Renal cortex interstitium (tissue), 11 donors: ENCODE data around the gene ADRA2C. TPM values are rescaled to one million over a fixed set of nuclear protein-coding genes. Genes with fewer than 3 reads are reported as not detected.

ENCODE experiments used
- DNase-seq, 11 donors: peaks; one replicate each; pipeline ENCODE4 v3.0.0-alpha.2; 2013; ENCODE audit warnings: low read depth in 9 of 11, low spot score in 4 of 11; ENCODE audit errors: extremely low read depth in 1 of 11
- polyA plus RNA-seq, 3 donors: library from polyadenylated mRNA; unstranded; fragments of 120-200 nt; gene quantifications; one replicate each; pipeline ENCODE4 v1.2.1, GENCODE V29; 2013; ENCODE audit not compliant: insufficient read length in 3 of 3

The ADRA2C gene
- polyA plus RNA-seq, 3 donors: 6.8 to 16.4 (median 9.2) TPM

GRCh38 chr4:3770323-3771163 lies 4.4 kb downstream of the ADRA2C start:
- no peak for DNase-seq

- DNase-seq: no peak
Measured at GRCh38 chr4:3771164-3771809, 5.1 kb downstream of the ADRA2C start.

DNA sequence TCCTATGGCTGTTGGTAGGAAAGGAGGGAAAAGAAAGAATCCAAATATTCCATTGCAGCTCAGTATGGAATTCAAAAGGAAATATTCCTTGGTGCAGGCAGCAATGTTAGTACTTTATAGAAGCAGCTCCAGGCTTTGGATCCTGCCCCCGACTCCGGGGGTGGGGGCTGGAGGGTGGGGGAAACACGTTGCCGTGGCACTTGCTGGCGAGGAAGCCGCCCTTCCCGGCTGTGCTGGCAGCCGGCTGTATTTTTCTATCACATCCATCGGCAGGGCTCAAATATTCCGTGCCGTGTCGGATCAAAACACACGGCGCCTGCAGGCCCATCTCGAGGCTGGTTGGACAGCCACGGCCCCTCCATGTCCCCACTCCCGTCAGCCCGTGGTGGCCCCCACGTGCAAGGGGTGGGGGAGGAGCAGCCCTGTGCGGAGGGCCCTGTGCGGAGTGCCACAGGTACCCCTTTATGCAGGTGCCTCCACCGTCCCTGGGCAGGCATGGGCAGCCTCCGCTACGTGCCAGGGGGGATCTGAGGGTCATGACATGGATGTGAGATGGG lies 5.8 kb downstream of the ADRA2C start:
- no peak for DNase-seq

DNA sequence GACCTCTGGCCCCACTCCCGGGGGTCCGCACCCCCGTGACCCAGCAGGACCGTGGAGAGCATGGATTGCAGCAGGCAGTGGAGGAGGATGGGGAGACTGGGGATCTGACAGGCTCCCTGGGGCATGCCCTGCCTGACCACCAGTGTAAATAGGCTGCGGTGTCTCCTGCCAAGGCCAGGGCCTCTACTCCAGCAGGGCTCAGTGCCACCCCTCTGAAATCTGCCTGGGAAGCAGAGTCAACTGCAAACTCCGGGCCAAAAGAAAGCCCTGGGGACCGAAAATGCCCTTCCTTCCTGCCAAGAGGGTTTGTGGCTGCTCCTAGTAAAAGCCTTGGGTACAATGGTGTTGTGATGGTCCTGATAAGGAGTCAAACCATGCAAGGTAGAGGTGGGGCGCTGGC lies 6.4 kb downstream of the ADRA2C start:
- no peak for DNase-seq

- DNase-seq: no peak
Measured at GRCh38 chr4:3773552-3774001, 7.4 kb downstream of the ADRA2C start.

- DNase-seq: no peak
Measured at GRCh38 chr4:3774253-3774883, 8.2 kb downstream of the ADRA2C start.

GRCh38 chr4:3775005-3775404 lies 8.8 kb downstream of the ADRA2C start:
- DNase-seq: no peak

DNA sequence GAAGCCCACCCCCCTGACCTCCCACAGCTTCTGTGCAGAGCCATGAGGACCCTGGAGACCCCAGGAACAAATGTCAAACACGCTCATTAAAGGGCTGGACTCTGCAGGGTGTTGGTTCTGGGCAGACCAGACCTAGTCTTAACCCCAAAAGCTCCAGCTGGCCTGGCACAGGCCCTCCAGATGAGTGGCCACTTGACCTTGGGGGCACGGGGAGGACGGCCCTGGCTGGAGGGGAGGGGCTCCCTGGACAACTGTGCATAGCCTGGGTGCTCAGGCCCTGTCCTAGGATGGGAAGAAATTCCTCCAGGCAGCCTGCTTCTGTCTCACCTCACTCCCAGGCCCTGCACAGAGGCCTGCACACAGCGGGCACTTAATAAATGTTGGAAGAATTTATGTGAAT lies 9.4 kb downstream of the ADRA2C start:
- no peak for DNase-seq

DNA sequence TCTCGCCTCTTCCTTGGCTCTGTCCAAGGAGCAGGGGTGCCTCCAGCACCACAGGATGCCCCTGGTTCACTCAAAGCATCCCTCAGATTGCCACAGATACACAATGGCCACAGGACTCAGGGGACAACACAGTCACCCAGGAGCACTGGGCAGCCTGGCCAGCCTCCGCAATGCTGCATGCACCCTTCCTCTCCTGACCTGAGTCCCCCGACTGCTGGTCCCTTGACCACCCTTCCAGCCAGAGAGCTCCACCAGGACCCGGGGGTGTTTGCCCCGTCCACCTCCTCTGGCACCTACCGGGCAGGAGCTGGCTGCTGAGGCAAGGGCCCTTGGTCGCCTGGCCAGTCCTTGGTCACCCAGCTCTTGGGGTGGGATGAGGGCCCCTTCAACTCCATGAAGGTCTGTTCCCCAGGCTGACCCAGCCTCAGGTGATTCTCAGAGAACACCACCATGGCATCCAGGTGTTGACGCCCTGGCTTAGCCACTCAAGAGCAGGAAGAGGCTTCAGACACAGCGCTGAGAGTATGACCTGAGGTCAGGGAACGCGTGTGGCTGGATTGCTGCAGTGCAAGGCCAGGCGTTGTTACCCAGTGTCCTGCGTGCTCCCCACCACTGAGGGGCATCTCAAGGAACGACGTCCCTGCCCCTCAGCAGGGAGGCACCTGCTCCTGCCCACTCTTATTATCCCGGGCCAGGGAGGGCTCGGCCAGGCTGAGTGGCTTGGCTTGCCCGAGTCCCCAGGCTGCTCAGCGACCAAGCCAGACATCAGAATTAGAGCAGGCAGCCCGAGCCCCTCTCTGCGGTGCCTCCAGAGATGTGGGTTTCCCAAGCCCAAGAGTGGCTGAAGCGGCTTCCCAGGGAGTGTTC lies 10.2 kb downstream of the ADRA2C start:
- DNase-seq: no peak

DNA sequence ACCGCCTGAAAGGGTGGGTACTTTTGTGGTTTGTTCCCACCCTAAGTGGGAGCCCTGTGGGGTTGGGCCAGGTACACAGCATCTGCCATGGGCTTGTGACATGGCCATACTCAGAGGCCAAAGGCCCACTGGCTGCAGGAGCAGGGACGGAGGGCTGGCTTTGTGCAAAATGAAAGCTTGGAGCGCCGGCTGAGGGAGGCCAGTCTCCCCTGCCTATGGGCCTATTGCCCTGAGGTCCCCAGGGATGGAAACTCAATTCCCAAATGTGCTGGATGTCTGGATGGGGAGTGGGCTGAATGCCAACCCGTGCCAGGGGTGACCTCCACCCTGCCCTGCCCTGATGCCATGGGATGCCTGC lies 10.8 kb downstream of the ADRA2C start:
- no peak for DNase-seq

DNA sequence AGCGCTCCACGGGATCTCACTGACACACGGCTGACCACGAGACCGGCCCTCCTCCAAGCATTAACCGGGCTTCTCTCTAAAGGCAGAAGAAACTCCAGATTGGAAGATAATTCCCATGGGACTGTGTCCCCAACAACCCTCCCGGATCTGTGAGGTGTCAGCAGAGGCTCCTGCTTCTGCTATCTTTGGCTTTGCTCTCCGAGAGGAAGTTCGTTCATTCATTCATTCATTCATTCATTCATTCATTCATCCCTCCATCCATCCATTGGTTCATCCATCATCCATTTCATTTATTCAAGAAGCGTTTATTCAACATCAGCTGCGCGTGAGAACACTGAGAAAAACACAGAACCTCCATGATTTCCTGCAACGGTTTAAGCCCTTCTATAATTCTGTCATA lies 11.5 kb downstream of the ADRA2C start:
- no peak for DNase-seq

- no peak for DNase-seq
Measured at GRCh38 chr4:3779509-3779908, 13.3 kb downstream of the ADRA2C start.

GRCh38 chr4:3780347-3781171 lies 14.4 kb downstream of the ADRA2C start:
- DNase-seq: no peak

DNA sequence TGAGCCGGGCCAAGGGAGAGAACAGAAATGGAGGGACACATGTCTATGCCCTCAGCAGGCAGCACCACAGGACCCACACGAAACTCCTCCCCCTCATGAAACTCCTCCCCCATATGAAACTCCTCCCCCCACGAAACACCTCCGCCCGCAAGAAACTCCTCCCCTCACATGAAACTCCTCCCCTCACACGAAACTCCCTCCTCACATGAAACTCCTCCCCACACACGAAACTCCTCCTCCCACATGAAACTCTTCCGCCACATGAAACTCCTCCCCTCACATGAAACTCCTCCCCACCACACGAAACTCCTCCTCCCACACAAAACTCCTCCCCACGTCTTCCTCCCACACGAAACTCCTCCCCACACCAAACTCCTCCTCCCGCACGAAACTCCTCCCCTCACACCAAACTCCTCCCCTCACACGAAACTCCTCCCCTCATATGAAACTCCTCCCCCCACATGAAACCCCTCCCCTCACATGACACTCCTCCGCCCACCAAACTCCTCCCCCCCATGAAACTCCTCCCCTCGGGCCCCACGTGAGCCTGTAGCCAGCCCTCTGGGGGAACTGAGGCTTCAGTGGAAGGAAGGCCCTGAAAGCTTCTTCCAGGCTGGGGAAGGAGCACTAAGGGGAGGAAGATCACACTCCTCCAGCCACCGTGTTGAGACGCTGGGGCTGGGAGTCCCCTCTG lies 15.2 kb downstream of the ADRA2C start:
- no peak for DNase-seq

GRCh38 chr4:3781997-3782930 lies 16.1 kb downstream of the ADRA2C start:
- DNase-seq: no peak

GRCh38 chr4:3783693-3784306 lies 17.6 kb downstream of the ADRA2C start:
- no peak for DNase-seq
